DMS79 (cell line): ENCODE measurements around the gene MDP1.
A peak's percentile ranks its signal among the peaks of the same experiment; 100 is the strongest.

Source experiments
- DNase-seq: peaks from one replicate; lab custom pipeline; 2025; lab: John Stamatoyannopoulos, UW

Gene MDP1

DNA sequence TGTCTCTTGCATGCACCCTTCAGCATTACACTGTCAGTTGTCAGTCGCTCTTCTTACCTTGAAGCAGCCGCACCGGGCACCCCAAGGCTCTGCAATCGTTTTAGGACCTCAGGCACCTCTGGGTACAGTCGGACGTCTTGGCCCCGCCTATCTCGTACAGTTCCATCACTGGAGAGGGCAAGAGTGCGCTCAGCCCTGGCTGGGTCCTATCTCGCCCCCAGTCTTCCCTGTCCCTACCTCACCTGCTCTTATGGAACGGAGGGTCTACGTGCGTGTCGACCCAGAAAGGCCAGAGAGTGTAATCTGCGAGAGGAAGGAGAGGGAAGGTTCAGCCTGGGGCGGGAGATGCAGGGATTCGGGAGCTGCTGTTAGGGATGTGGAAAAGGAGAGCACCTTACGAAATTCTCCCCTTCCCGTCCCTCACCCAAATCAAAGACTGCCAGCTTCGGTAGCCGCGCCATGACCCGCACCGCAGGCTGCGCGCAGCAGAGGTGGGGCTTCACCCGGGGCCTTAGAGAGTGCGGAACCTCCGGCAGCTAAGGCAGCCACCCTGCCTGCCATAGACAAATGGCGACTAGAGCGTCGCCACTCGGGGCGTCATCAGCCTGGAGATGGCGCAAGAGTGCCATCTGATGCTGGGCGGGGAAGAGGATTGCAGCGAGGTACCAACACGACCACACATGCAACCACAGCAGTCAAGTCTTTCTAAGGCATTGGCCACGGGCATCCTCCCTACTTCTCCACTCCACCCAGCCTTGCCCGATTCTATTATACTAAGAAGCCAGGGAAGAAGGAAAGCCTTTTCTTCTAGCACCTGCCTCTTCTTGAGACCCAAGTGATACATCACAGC, at the start of gene MDP1:
TSS of gene MDP1 (minus strand) at position 572 of the 850 bp plus-strand sequence. CDS start at position 461, 111 bp downstream.
- DNase-seq, result peak; percentile 91

DNA sequence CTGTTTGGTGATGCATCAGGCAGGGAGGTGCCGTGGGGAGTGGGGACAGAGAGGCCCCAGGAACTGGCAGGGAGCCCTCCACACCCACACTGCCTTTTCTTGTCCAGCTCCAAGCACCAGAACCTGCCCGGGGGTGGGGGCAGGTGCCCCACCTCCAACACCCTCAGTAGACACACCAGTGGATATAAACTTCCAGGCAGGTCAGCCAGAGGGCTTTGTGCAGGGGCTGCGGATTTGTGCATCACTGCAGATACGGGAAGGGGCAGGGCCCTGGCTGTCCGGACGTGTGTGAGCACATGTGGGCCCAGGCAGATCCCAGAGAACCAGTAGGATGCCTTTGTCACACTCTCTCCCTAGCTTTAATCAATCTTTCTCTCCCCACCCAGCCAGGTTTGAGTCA, 48.4 kb upstream of the MDP1 start:
- no peak for DNase-seq

DNA sequence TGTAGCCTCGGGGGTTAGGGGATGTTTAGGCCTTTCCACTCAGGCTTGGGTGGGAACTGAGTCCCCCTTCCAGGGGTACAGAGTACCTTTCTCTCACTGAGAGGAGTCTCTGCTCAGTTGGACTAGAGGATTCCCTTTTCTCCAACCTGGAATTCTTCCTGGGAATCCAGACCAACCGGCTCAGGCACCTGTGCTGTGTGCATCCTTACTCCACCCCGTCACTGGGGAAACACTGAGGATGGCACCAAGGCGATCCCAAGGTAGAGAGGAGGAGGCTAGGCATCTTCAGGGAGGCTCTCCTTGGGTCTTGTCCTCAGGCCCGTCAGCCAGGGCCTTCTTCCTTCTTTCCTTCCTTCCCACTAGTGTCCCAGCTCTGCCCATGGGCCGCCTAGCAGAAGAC, 48.0 kb upstream of the MDP1 start:
- DNase-seq, result no peak

DNA sequence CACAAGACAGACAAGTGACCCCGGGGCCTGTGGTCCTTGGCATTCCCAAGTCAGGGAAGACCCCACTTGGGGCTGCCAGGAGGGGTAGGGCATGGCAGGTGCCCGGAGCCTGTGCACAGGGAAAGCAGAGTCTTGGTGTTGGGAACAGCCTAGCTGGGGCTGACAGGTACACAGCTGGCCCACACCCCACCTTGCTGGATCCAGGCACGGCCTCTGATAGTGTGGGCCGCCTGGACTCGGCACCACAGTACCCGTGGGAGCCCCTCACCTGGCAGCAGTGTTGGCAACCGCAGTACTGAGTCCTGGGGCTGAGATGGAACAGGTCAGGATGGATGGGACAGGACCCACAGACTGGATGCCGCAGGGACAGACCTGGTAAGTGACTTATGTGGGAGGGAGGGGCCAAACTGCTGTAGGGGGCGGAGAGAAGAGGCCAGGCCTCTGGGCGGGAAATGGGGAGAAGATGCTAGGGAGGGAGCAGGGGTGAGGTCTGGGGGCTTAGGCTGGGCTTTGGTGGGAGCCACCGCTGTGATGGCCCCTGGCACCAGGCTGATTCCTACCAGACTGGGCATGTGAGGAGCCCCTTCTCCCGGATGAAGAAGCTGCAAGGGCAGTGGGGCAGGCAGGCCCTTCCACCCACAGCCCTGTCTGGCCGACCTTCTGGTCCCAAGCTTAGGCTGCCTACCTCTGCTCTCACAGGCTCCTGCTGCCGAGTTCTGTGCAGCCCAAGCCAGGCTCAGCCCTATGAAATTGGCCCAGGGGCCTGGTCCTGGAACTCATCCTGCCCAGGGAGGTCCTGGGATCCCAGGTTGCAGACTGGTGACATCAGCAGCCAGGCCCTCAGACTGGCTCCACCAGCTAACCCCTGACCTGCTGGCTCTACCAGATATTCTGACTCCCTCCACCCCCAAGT, 47.2 kb upstream of the MDP1 start, which contains the start of gene TGM1:
TSS of gene TGM1 (minus strand) at position 357 of the 913 bp plus-strand sequence. CDS start 825 bp downstream, outside the sequence.
- no peak for DNase-seq

DNA sequence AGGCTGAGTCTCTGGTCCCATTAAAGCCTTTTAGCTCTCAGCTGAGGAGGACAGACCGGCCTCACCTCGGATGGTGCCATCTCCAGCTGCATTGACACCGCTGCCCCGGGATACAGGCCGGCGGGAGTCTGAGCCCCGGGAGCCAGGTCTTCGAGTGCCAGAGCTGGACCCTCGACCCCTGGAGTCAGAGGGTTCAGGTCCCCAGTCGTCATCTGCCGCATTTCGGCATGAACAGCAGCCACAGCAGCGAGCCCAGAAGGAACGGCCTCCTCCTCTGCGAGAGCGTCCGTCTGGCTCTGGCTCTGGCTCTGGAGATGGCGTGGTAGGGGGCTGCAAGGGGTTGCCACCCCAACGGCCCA, 46.1 kb upstream of the MDP1 start:
- DNase-seq, result no peak

DNA sequence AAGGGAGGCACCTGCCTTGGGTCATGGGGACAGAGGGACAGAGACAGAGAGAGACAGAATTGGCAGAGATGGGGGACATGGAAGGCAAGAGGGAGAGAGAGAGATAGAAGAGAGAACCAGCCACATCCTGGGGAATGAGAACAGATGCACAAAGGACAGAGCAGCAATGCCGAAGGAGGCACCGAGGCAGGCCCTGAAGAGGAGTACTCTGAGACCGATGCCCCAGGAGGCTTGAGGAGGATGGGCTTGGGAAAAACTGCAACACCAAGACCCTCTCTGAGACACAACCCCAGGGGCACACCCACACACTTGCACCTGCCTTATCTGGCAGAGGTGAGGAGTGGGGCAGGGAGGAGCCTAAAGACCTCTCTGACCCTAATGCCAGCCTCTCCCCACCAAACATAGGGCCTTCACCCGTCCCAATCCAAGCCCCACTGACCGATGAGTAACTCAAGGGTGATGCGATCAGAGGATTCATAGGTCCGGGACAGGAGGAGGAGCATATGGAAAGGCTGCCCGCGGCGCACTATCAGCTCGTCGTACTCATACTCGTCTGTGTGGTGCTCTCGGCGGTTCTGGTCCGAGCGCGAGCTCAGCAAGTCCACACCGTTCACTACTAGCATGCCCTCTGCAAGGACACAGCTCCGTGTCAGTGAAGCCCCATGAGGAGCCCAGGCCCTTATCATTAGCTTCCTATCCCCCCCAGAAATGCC, 45.5 kb upstream of the MDP1 start:
- DNase-seq, result no peak

DNA sequence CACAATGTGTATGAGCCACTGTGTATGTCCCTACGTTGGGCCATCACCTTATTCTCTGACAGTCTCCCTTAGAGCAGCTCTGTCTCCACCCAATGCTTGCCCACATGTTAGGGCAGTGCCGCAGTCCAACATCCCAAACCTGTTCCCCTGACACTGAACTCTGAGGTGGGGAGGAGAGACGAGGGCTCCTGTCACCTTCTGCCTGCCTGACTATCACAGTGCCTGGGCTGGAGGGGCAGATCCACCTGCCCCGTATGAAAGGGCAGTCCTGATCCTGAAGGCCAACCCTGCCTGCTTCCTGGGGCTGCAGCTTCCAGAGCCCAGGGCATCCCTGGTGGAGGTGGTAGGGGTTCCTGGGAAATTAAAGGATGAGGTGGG, 44.9 kb upstream of the MDP1 start:
- DNase-seq, result no peak

DNA sequence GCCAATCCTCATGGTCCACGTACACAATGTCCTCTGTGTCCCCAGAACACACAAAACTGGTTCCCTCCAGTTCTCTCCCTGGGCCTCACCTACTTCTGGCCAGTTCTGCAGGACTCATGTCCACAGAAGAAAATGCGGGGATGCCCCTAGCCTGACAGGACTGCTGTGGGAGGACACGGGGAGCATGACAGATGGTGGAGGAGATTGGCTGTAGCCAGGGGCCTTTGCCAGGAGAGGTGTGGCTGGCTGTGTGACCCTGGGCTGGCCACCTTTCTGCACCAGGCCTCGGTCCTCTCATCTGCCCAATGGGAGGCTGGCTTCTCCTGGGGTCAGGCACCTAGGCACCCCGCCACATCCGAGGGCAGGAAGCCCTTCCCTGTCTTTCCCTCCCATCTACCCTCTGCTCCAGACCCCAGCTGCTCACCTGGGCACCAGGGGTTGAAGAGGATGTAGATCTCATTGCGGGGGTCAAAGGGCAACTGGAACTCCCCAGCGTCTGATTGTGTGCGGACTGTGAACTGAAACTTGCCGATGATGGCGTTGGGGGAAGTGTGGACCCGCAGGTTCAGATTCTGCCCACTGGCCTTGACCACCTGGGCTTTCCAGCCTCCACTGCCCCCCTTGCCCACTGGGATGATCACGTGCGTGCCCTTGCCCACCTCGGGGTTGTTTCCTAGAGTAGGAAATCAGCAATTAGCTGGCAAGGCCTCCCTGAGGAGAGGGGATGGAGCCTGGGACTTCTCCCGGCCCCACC, 44.3 kb upstream of the MDP1 start:
- DNase-seq, result no peak

DNA sequence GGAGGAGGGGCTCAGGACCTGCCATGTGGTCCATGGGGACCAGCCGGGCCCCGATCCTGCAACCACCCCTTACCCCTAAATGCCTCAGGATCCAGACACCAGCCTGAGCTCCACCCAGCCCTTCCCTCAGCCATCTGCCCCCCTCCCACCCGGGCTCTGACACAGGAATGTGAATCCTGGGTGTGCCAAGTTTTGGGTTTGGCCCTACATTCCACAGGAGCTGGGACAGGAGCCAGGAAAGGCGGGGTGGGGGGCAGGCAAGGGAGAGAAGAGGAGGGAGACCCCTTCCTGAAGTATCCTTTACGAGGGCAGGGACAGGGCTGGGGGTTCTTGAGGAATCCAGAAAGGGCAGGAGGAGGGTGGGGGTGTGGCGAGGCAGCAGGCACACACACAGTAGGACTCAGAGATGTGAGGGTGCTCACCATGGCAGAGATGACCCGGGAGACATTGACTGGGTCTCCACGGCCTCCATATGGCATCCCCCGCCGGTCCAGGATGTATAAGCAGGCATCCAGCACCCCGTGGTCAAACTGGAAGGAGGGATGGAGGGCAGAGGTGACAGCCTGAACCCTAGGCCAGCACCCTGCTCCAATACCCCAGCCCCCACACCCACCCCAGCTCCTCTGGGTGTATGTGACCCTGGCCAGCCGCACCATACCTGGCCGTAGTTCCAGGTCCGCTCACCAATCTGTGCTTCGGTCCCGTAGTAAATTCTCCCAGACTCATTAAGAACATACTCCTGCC, 43.6 kb upstream of the MDP1 start:
- no peak for DNase-seq

DNA sequence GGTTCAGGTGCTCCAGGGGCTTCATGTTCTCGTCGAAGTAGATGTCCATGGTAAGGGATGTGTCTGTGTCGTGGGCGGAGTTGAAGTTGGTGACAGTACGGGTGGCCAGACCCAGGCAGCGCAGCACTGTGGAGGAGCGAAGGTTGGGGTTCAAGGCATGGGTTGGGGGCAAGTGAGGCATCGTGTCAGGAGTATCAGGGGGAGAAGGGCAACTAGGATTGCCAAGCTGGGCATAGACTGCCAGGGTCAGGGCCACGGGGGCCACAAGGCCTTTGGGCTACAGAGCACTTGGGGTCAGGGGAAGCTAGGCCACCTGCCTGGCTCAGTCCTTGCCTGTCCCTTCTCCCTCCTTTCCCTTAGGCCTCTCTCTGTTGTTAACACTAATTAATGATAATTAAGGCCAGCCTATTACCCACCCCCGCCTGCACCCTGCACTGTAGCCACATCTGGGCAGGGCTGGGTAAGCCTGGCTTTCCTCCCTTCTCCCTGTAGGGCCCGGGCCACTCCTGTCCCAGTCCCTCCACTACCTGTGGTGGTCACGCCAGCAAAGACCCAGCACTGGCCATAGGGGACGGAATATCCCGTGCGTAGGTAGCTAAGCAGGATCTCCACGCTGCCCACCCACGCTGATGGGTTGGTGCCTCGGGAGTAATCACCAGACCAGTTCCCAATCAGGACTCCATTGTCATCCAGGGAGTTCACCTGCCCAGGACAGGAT, 42.8 kb upstream of the MDP1 start:
- DNase-seq, result no peak

DNA sequence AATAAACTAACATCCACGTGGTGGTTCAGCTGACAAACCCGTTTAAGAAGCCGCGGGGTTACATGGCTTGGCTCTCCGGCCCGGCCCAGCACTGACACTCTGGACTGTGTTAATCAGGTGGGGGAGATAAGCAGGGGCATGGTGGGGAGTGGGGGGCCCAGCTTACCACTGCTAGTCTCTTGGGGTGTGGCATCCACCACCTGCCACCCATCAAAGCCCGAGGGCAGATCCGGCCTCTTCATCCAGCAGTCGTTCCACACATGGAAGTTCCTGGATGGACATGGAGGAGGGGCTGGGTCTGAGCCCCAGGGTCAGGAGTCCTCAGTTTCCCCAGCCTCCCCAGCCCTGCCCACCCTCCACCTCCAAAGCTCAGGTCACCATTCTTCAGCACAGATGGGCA, 42.3 kb upstream of the MDP1 start:
- no peak for DNase-seq

DNA sequence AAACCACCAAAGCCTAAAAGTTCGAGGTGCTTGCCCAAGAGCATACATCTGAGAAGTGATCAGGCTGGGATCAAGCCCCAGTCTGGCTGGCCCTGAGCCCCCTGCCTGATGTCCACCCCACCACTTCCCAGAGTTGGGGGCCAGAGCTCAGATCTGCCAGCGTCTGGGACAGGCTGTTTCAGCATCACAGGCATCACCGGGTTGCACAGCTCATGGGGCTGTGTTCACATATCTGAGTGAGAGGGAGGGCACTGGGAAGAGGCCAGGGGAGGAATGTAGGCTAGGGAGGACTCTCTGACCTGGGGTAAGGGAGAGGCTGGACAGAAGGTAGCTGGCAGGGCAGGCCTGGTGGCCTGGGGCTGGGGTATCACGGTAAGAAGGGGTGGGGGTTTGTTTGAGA, 41.1 kb upstream of the MDP1 start:
- DNase-seq, result no peak

DNA sequence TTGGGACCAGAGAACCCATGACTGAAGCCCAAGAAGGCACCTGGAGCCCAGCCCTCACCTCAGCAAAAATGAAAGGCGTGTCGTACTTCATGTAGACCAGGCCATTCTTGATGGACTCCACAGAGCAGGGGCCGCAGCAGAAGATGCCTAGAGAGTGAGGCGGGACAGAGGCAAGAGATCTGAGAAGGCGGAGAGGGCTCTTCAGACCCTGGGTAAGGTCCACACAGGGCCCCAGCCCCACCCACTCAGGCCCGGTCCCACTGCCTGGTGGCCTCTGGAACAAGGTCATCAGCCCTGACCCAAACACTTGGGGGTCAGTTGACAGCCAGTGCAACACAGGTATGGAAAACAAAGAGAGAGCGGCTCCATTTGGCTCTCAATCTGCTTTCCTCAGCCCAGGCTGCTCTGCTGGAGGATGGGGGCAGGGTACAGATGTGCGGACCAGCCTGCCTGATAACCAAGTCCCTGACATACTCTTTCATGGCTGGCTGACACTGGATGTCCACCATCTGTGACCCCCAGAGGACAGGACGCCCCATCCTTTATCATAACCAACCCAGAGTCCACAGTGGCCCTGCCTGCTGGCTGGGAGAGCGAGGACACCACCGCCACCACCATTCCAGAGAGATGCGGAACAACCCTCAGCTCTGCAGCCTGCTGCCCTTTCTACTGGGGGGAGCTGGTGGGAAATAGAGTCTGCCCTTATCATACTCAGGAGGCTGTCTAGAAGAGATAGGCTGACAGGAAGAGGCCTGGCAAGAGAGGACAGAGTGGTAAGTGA, 40.3 kb upstream of the MDP1 start:
- no peak for DNase-seq

DNA sequence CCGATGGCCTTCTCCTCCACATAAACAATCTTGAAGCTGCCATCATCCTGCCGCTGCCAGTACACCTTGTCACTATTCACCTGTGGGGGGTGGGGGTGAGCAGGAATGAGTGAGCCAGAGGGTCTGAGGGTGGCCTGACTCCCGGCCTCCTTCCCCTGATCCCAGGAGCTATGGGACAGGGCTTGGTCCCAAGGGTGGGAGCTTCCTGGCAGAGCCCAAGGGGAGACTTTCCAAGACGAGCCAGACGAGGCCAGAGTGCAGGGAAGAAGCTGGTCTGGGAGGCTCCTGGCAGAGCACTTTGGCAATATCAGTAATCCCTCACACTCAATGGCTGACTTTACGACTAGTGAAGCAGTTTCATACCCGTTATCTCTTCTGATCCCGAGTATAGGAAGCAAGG, 39.6 kb upstream of the MDP1 start:
- no peak for DNase-seq

DNA sequence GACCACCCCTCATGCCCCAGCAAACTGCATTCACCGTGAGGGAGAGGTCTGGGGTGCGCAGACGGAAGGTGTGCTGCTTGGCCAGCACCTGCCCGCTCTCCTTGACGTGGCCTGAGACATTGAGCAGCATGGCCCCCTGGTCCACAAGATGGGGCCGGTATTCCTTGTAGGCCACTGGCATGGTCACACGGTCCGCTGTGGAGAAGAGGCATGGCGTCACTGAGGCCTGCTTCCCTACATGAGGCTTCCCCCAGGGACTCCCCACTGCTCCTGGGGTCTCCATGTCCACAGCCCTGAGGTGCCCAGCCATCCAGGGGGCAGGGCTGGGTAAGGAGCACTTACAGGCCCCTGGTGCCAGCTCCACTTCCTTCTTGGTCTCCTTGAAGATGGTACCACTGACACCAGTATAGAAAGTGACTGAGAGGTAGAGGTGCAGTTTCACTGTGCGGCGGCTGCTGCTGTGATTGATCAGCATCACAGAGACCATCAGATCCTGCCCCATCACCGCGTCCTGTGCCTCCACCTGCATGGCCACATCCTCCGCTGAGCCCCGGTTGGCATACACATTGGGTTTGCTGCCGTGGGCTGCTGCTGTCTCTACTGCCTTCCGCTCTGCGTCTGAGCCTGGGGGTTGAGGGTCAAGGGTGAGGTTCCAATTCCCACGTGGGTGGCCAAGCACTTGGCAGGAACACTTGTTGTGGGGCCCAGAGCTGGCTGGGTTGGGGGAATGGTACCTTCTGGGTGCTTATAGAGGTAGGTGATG, 38.9 kb upstream of the MDP1 start:
- DNase-seq, result no peak

DNA sequence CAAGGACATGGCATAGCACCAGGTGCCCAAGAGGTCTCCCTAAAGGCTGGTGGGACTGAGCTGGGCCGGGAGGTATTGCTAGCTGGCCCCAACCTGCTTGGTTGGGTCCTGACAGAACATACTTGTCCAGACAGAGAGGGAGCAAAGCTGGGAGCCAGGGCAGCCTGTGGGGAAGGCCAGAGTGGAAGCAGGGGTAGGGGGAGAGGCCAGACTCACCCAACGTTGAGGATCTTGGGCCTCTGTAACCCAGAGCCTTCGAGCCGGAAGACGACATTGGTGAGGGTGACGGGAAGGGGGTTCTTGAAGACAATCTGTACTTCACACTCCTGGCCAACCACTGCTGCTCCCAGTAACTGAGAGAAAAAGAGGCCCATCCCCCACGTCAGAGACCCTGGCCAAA, 38.1 kb upstream of the MDP1 start:
- no peak for DNase-seq

DNA sequence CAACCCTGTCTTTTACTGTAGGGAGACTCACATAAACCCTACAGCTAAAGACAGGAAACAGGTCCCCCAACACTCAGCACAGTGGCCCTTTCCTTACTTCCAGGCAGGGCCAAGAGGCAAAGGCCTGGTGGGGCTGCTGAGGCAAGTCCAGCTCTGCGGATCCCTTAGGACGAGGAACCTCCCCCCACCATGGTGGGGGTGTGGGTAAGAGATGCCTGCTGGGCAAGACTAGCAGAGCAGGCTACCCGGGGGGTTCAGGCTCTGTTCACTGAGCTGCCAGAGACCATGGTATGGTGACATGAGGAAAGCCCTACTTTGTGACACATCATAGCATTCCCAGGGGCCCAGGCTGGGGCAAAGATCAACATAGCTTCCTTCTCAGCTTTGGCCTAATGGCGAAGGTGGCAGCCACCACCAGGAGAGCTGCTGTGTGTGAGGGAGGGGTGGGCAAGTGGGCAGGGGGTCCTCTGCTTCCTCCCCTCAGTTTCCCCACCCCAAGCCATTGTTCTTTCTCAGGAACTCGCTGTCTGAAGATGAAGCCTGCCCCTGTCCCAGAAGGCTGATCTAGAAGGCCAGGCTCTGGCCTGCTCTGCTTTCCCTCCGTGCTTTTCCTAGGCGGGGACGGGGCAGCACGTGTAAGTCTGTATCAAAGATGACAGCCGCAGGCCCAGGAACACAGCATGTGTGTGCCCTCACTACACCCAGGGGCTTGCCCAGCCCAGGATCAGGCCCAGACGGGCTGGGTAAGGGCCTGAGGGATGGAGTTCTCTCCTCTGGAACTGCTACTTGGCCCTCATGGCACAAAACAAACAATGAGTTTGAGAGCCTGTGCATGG, 36.6 kb upstream of the MDP1 start:
- DNase-seq, result no peak

DNA sequence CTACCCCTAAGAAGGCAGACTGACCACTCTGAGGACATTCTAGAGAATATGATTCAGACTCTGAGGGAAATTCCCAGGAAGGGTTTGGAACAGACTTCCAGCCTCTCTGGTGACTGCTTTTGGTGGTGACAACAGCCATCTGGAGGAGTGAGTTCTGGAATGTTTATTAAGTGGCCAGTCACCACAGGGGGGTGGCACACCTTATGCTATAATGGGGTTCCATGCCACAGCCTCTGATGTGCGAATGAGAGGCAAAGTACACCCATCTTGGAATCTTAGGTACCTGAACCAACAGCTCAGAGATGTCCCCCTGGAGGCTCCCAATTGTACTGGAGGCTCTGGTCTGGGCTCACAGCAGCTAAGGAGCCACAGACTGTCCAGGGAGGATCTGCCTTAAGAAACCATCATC, 36.0 kb upstream of the MDP1 start:
- DNase-seq, result no peak
